GM19372 (cell line): ENCODE measurements around the gene TYW3.

Source experiments
- ATAC-seq: cut with Tn5 transposase; IDR thresholded peaks from one replicate; pipeline ENCODE4 v1.9.1; 2021; ENCODE audit warnings: mild to moderate bottlenecking, low read depth, moderate library complexity; ENCODE audit not compliant: unreplicated experiment

TYW3 gene

DNA sequence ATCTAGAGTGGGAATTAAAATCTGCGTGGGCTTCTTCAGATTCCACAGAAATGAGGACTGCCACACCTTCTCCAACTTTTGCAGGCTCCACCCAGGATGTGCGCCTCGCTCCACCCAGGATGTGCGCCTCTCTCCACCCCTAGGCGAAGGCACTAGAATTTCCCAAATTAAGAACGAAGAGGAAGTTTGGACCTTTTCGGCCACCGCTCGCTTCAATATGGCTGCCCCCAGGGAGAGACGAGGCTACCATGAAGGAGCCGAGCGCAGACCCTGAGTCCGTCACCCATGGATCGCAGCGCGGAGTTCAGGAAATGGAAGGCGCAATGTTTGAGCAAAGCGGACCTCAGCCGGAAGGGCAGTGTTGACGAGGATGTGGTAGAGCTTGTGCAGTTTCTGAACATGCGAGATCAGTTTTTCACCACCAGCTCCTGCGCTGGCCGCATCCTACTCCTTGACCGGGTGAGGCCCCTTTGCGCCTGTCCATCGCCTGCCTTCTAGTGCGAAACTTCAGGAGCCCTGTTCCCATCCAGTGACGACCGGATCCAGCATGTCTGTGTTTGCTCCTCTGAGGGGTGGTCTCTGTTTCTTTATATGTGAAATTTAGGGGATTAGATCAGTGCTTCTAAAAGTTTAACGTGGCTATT is at the start of gene TYW3, which contains the start of gene CRYZ:
Gene TYW3, plus strand, starts transcription at position 193 of the 644 bp plus-strand sequence. Its CDS starts 93 bp downstream, at position 286.
Gene CRYZ, minus strand, starts transcription at position 91 of the 644 bp plus-strand sequence. CDS start 8,229 bp downstream, outside the sequence.
- ATAC-seq = peak; percentile 65

DNA sequence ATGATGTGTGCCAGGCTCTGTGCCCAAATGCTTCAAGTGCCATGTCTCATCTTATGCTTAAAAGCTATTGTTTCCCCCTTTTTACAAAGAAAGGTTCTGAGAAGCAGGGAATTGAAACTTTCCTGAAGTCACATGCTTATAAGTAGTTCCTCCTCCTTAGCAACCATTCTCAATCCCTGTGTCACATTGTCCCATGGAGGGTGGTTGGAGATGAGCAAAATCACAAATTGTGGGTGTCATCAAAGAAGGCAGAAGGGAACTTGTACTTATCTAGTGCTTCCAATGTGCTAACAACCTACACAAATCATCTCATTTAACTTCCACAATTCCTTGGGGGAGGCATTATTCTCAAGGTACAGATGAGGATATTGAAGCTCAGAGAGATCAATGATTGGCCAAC is 49.3 kb upstream of the TYW3 start:
- no peak for ATAC-seq

- ATAC-seq = no peak
These were observed 48.7 kb upstream of the TYW3 start for GRCh38 chr1:74684301-74684700.

GRCh38 chr1:74686928-74687327 is 46.0 kb upstream of the TYW3 start:
- ATAC-seq = no peak

- peak; percentile 67 for ATAC-seq
These were observed 43.2 kb upstream of the TYW3 start for GRCh38 chr1:74689621-74690363.

GRCh38 chr1:74690364-74690696 is 42.6 kb upstream of the TYW3 start:
- no peak for ATAC-seq

DNA sequence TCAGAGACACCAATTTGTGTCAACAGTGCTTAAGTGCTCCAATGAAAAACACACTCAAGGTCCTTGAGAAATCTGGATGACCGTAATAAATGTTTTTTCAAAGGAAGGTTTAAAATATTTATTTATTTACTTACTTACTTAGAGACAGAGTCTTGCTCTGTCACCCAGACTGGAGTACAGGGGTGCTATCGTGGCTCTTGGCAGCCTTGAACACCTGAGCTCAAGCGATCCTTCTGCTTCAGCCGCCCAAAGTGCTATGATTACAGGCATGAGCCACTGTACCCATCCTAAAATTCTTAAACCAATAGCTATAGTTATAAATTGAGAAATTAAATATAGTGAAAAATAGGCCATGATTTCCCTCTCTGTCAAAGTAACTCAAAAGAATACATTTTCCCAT is 42.0 kb upstream of the TYW3 start:
- ATAC-seq = no peak

DNA sequence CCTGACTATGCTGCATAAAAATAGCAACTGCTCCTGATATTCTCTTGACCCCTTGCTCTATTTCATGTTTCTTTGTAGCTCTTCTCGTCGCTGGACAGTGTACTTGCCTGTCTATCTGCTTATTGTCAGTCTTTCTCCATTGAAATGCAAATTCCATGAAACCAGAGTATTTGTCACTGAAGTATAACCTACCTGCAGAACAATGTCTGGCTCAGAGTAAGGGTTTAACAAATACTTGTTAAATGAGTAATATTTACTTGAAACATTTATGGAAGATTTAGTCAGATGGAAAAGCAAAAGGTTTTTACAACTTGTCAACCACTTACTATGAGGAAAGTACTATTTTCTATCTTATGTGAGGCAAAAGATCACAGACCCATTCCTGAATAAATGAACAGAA is 39.5 kb upstream of the TYW3 start:
- no peak for ATAC-seq

GRCh38 chr1:74697832-74698231 is 35.1 kb upstream of the TYW3 start:
- no peak for ATAC-seq

DNA sequence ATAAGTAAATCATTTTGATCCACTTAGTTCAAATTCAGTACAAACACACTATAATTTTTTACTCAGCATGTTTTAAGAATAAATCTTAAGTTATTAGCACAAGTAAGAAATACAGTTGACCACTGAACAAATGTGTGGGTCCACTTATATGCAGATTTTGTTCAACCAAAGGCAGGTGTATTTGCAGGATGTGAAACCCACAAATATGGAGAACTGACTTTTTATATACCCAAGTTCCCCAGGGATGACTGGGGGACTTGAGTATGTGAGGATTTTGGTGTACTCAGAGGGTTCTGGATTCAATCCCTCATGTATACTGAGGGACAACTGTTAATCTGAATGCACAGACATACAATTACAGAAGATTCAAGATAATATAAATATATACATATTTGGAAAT is 33.6 kb upstream of the TYW3 start:
- ATAC-seq = no peak

DNA sequence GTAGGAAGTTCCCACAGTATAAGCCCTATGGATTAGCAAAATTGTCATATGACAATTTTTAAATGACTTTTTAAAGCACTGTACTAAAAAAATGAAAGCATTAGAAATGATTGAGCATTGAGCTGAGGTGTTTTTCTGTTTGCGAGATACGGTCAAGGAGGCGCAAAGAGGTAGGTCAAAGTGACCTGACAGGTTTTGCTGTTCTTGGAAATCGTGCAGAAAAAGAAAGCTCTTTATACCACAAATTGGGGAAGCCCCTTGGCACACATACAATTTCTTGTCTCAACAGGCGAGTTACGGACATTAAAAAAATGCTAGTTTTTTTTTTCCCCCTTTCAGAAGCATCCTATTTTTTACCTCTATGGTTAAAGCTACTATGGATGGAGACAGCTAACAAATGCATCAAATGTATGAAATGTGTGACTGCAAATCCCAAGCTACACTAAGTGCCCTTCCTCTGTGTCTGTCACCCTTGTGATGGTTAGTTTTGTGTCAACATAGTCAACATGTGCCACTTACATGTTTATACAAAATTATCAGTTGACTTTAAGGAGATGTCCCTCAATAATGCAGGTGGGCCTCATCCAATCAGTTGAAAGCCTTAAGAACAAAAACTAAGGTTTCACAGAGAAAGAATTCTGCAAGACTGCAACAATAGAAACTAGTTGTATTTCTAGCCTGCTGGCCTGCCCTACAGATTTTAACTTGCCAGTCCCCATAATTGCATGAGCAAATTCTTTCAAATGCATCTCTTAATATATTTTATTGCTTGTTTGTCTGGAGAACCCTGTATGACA is 29.4 kb upstream of the TYW3 start:
- ATAC-seq = no peak

DNA sequence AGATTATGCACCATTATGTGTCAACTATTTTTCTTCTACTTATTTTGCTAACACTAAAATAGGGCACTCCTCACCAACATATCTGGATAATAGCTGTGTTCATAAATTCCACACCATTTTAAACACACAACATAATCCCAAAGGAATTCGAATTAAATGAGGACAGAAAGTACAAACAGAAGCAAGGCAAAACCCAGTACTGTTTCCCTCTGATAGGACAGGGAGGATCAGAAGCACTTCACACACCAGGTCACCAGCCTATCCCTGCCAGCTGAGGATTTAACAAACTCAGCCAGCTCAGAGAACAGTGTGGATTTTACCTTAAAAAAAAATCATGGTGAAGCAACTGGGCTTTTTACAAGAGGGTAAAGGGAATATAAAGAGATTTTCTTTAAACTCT is 20.1 kb upstream of the TYW3 start:
- ATAC-seq = no peak

- peak; percentile 30 for ATAC-seq
These were observed 19.1 kb upstream of the TYW3 start for GRCh38 chr1:74713849-74714248.

- peak; percentile 60 for ATAC-seq
These were observed 18.3 kb upstream of the TYW3 start for GRCh38 chr1:74714429-74715235.

- ATAC-seq = no peak
These were observed 17.8 kb upstream of the TYW3 start for GRCh38 chr1:74715236-74715502.

GRCh38 chr1:74715806-74716205 is 17.1 kb upstream of the TYW3 start:
- ATAC-seq = no peak

DNA sequence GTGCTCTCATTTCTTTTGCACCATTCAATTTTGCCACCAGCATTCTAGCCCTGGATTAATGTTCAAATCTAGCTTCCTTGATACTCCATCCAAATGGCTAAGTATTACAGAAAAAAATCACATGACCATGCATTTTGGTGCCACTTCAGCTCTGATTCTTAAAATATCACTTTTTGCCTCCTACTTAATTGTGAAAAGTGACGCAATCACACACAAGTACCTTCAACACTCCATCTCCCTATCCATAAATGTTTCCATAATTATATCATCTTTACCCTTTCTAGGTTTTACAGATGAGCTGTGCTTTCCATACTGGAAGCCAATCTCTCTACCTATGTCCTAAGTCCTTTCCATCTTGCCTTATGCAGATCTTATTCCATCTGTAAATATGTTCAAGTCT is 16.1 kb upstream of the TYW3 start:
- ATAC-seq = no peak

GRCh38 chr1:74717626-74718025 is 15.3 kb upstream of the TYW3 start:
- no peak for ATAC-seq

DNA sequence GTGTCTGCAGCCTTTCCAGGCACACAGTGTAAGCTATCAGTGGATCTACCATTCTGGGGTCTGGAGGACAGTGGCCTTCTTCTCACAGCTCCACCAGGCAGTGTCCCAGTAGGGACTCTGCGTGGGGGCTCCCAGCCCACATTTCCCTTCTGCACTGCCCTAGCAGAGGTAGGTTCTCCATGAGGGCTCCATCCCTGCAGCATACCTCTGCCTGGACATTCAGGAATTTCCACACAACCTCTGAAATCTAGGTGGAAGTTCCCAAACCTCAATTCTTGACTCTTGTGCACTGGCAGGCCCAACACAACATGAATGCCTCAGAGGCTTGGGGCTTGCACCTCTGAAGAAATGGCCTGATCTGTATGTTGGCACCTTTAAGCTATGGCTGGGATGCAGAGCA is 6.9 kb upstream of the TYW3 start:
- ATAC-seq = no peak

GRCh38 chr1:74728736-74729135 is 4.2 kb upstream of the TYW3 start:
- ATAC-seq = no peak
